Mesendoderm (in vitro differentiated cells): ENCODE results near the gene TCF12.

Experiments used
- DNase-seq: peaks from one replicate; pipeline ENCODE4 v3.0.0; 2013
- H2AK5ac ChIP-seq: 2 replicates; pipeline ENCODE4 v1.6.1; 2013; ENCODE audit warnings: low read length, inconsistent platforms
- H2BK120ac ChIP-seq: 2 replicates; pipeline ENCODE4 v1.6.1; 2013; ENCODE audit warnings: low read depth, mild to moderate bottlenecking, low read length, moderate library complexity, mixed read lengths
- H2BK15ac ChIP-seq: replicated peaks from 2 replicates; pipeline ENCODE4 v1.6.1; 2013; ENCODE audit warnings: low read depth, mild to moderate bottlenecking, moderate library complexity
- H2BK5ac ChIP-seq: 2 replicates; pipeline ENCODE4 v1.6.1; 2013; ENCODE audit warnings: low read length, inconsistent platforms
- H3K18ac ChIP-seq: 2 replicates; pipeline ENCODE4 v1.6.1; 2013; ENCODE audit warnings: mild to moderate bottlenecking, low read length, mixed read lengths
- H3K23ac ChIP-seq: one replicate; pipeline ENCODE4 v1.6.1; 2013; ENCODE audit warnings: low read length
- H3K27ac ChIP-seq: 2 replicates; pipeline ENCODE4 v1.5.1; 2013; ENCODE audit warnings: low read depth, mild to moderate bottlenecking, inconsistent platforms, low read length, moderate library complexity
- H3K27me3 ChIP-seq: 2 replicates; pipeline ENCODE4 v1.6.1; 2013; ENCODE audit warnings: low read length, control low read depth, mild to moderate bottlenecking, inconsistent platforms; ENCODE audit not compliant: insufficient read depth, poor library complexity
- H3K36me3 ChIP-seq: 2 replicates; pipeline ENCODE4 v1.6.1; 2013; ENCODE audit warnings: low read length, inconsistent platforms; ENCODE audit not compliant: control insufficient read depth, insufficient read depth
- H3K4ac ChIP-seq: one replicate; pipeline ENCODE4 v1.6.1; 2013; ENCODE audit warnings: low read depth, mild to moderate bottlenecking, low read length, moderate library complexity
- H3K4me1 ChIP-seq: 2 replicates; pipeline ENCODE4 v1.6.1; 2013; ENCODE audit warnings: low read depth, low read length, inconsistent platforms; ENCODE audit not compliant: control insufficient read depth
- H3K4me2 ChIP-seq: 2 replicates; pipeline ENCODE4 v1.6.1; 2013; ENCODE audit warnings: low read length
- H3K4me3 ChIP-seq: 2 replicates; pipeline ENCODE4 v1.5.1; 2013; ENCODE audit warnings: mild to moderate bottlenecking, low read length
- H3K56ac ChIP-seq: one replicate; pipeline ENCODE4 v1.6.1; 2013; ENCODE audit warnings: low read length
- H3K79me1 ChIP-seq: 2 replicates; pipeline ENCODE4 v1.6.1; 2013; ENCODE audit warnings: low read length, inconsistent platforms
- H3K79me2 ChIP-seq: 2 replicates; pipeline ENCODE4 v1.6.1; 2013; ENCODE audit warnings: mild to moderate bottlenecking, low read length; ENCODE audit not compliant: control insufficient read depth, insufficient read depth
- H3K9ac ChIP-seq: 2 replicates; pipeline ENCODE4 v1.6.1; 2013; ENCODE audit warnings: low read length, inconsistent platforms
- H4K5ac ChIP-seq: one replicate; pipeline ENCODE4 v1.6.1; 2013; ENCODE audit warnings: low read length
- H4K8ac ChIP-seq: one replicate; pipeline ENCODE4 v1.6.1; 2013; ENCODE audit warnings: low read depth, mild to moderate bottlenecking, control low read depth, low read length, moderate library complexity
- WGBS: extraction: QIAGEN DNeasy Blood & Tissue Kit; methylation state at CpG from one replicate; pipeline ENCODE4 v1.1.7; 2013; ENCODE audit warnings: low lambda C conversion rate, missing lambda C conversion rate; ENCODE audit not compliant: insufficient coverage; ENCODE audit errors: extremely low coverage; 5-methylcytosine and 5-hydroxymethylcytosine counted together

Gene TCF12

DNA sequence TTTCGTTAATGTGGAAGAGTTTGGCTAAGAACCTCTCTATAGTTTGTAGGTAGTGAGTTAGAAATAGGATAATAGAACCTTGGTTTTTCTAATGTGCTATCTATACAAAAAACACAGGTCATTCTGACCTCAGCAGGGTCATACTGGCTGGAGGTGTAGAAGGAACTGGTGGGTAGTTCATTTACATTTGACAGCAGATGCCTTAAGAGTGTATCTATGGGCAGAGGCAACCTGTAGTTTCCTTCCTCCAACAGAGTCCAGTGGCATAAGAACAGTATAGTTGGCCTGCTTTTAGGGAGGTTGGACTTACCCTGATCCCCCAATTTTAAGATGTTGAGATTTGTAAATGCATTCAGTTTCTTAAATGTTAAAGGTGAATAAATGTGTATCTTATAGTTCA, 152.2 kb downstream of the TCF12 start:
- peaks cover 2% of the 10 kb centered on the region for H3K79me1 ChIP-seq
- H3K18ac ChIP-seq = no peak overlapping the region
- H3K56ac ChIP-seq = no peak overlapping the region
- H3K9ac ChIP-seq = no peak overlapping the region
- no peak overlapping the region for H4K8ac ChIP-seq
- H3K36me3 ChIP-seq = no peaks in the 10 kb centered on the region
- no CpG with 5 or more reads among the region's 1 CpG for WGBS
- H2AK5ac ChIP-seq = no peak overlapping the region
- no peaks in the 10 kb centered on the region for H3K27me3 ChIP-seq
- no peak overlapping the region for H3K4me3 ChIP-seq
- H3K4ac ChIP-seq = no peak overlapping the region
- no peaks in the 10 kb centered on the region for H3K4me1 ChIP-seq
- no peak overlapping the region for H2BK5ac ChIP-seq
- no peak overlapping the region for H3K4me2 ChIP-seq
- H3K23ac ChIP-seq = no peak overlapping the region
- H3K27ac ChIP-seq = no peak overlapping the region
- DNase-seq = no peak
- H3K79me2 ChIP-seq = peaks cover 6% of the 10 kb centered on the region
- no peak overlapping the region for H2BK120ac ChIP-seq
- H4K5ac ChIP-seq = no peak overlapping the region
- H2BK15ac ChIP-seq = no peak overlapping the region

- Histone ChIP-seq H2BK15ac (no peak overlapping the region), H2AK5ac (no peak overlapping the region), H4K5ac (no peak overlapping the region), H3K23ac (no peak overlapping the region), H3K4ac (no peak overlapping the region), H3K18ac (no peak overlapping the region), H3K27ac (no peak overlapping the region), H3K79me1 (peaks cover 9% of the 10 kb centered on the region), H3K56ac (no peak overlapping the region), H3K79me2 (peaks cover 3% of the 10 kb centered on the region), H3K4me2 (no peak overlapping the region), H3K9ac (no peak overlapping the region), H3K27me3 (no peaks in the 10 kb centered on the region), H2BK5ac (no peak overlapping the region), H3K36me3 (no peaks in the 10 kb centered on the region), H2BK120ac (no peak overlapping the region), H4K8ac (no peak overlapping the region), H3K4me3 (no peak overlapping the region), H3K4me1 (no peaks in the 10 kb centered on the region)
- no peak for DNase-seq
- WGBS = no CpG with 5 or more reads among the region's 5 CpGs
Measured at GRCh38 chr15:57079446-57079845, 161.0 kb downstream of the TCF12 start.

DNA sequence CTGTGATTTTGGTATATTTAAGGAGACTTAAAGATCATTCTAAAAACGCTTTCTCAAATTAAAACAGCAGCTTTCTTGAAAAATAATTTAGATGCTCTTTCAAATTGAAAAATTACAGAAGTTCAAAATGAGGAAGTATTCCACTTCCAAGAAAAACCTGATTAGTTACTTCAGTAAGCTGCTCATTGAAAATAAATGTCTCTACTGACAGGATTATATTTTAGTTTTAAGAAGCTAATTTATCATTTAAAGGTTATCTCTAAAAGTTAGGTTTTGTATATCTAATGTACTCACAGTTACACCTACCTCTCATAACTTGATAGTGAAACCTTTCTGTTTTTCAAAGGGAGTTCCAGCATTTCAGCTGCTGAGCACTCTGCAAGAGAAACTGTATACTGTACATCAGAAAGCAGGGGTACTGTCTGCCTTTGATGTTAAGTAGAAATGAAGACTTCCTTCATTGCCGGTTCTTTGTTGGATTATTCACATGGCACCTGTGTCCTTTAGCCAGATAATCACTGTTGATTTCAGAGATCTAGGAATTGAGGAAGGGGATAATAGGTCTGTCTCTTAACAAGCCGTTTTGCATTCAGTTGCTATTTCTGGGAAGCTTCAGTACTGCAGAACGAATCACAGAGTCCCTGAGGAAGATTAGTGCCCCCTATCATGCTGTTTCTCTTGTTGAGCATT, 161.6 kb downstream of the TCF12 start:
- no peak overlapping the region for H2BK15ac ChIP-seq
- peaks cover 3% of the 10 kb centered on the region for H3K79me2 ChIP-seq
- no peak overlapping the region for H2BK120ac ChIP-seq
- H3K27me3 ChIP-seq = no peaks in the 10 kb centered on the region
- H3K4me2 ChIP-seq = no peak overlapping the region
- WGBS = no CpG with 5 or more reads among the region's 4 CpGs
- H3K4me3 ChIP-seq = no peak overlapping the region
- no peak overlapping the region for H4K5ac ChIP-seq
- no peaks in the 10 kb centered on the region for H3K36me3 ChIP-seq
- H3K4me1 ChIP-seq = no peaks in the 10 kb centered on the region
- no peak overlapping the region for H3K23ac ChIP-seq
- H3K79me1 ChIP-seq = peaks cover 9% of the 10 kb centered on the region
- H2AK5ac ChIP-seq = no peak overlapping the region
- H3K9ac ChIP-seq = no peak overlapping the region
- H2BK5ac ChIP-seq = no peak overlapping the region
- no peak overlapping the region for H3K56ac ChIP-seq
- H3K4ac ChIP-seq = no peak overlapping the region
- DNase-seq = peak; percentile 65
- H3K27ac ChIP-seq = no peak overlapping the region
- no peak overlapping the region for H4K8ac ChIP-seq
- no peak overlapping the region for H3K18ac ChIP-seq

- no CpG with 5 or more reads among the region's 3 CpGs for WGBS
- H3K27ac ChIP-seq = no peak overlapping the region
- H3K36me3 ChIP-seq = no peaks in the 10 kb centered on the region
- no peak overlapping the region for H4K8ac ChIP-seq
- H3K9ac ChIP-seq = no peak overlapping the region
- no peak overlapping the region for H2BK120ac ChIP-seq
- H3K4me2 ChIP-seq = no peak overlapping the region
- H3K4me1 ChIP-seq = no peaks in the 10 kb centered on the region
- peak; percentile 47 for DNase-seq
- H3K79me2 ChIP-seq = peaks cover 5% of the 10 kb centered on the region
- no peak overlapping the region for H2AK5ac ChIP-seq
- no peak overlapping the region for H3K4ac ChIP-seq
- no peak overlapping the region for H3K56ac ChIP-seq
- H3K79me1 ChIP-seq = peaks cover 8% of the 10 kb centered on the region
- no peak overlapping the region for H2BK5ac ChIP-seq
- H2BK15ac ChIP-seq = no peak overlapping the region
- no peak overlapping the region for H3K4me3 ChIP-seq
- H4K5ac ChIP-seq = no peak overlapping the region
- H3K23ac ChIP-seq = no peak overlapping the region
- H3K18ac ChIP-seq = no peak overlapping the region
- no peaks in the 10 kb centered on the region for H3K27me3 ChIP-seq
Measured at GRCh38 chr15:57082054-57082728, 163.7 kb downstream of the TCF12 start.

GRCh38 chr15:57084192-57084591, 165.7 kb downstream of the TCF12 start:
- H3K79me2 ChIP-seq = peaks cover 6% of the 10 kb centered on the region
- DNase-seq = no peak
- H2BK15ac ChIP-seq = no peak overlapping the region
- H4K8ac ChIP-seq = no peak overlapping the region
- H2BK5ac ChIP-seq = no peak overlapping the region
- no peaks in the 10 kb centered on the region for H3K4me1 ChIP-seq
- H3K18ac ChIP-seq = no peak overlapping the region
- no peak overlapping the region for H2BK120ac ChIP-seq
- H3K4ac ChIP-seq = no peak overlapping the region
- no peaks in the 10 kb centered on the region for H3K27me3 ChIP-seq
- H3K4me2 ChIP-seq = no peak overlapping the region
- H2AK5ac ChIP-seq = no peak overlapping the region
- H3K27ac ChIP-seq = no peak overlapping the region
- H3K56ac ChIP-seq = no peak overlapping the region
- no peak overlapping the region for H3K9ac ChIP-seq
- no peak overlapping the region for H3K23ac ChIP-seq
- no peak overlapping the region for H4K5ac ChIP-seq
- WGBS = no CpG with 5 or more reads among the region's 3 CpGs
- H3K79me1 ChIP-seq = peaks cover 9% of the 10 kb centered on the region
- H3K36me3 ChIP-seq = no peaks in the 10 kb centered on the region
- H3K4me3 ChIP-seq = no peak overlapping the region
